CD8-positive, alpha-beta memory T cell (primary cell): ENCODE data around the gene MAGEH1. TPM values are rescaled to one million over a fixed set of nuclear protein-coding genes. Genes with fewer than 3 reads are reported as not detected.
"Not testable (repeated sequence)": the region's sequence is repeated elsewhere in the genome, so short reads cannot be mapped to it uniquely, and the experiment has no call there.

Experiments
- CTCF ChIA-PET: fragments of 350-600 bp; sonication (Branson Sonifier 250); formaldehyde crosslinking; loops from one replicate; lab custom pipeline; 2021; ENCODE audit warnings: antibody characterized with exemption; lab: Charles Lee
- POLR2A ChIA-PET: fragments of 350-600 bp; sonication (Branson Sonifier 250); formaldehyde crosslinking; loops from one replicate; lab custom pipeline; 2021; ENCODE audit warnings: antibody characterized with exemption; lab: Charles Lee
- DNase-seq, 5 donors: peaks; one replicate each; pipeline versions ENCODE4 v3.0.0 to v3.0.0-alpha.2; 2020 to 2022; ENCODE audit warnings: mixed read lengths in 1 of 5
- H3K27ac ChIP-seq: one replicate; pipeline ENCODE4 v1.7.0; 2013; ENCODE audit warnings: low read depth, mild to moderate bottlenecking, low read length, moderate library complexity
- H3K27me3 ChIP-seq: 2 replicates; pipeline ENCODE4 v1.7.0; 2013; ENCODE audit warnings: low read length, mild to moderate bottlenecking; ENCODE audit not compliant: insufficient read depth, poor library complexity, severe bottlenecking
- H3K36me3 ChIP-seq: 2 replicates; pipeline ENCODE4 v1.7.0; 2013; ENCODE audit warnings: mild to moderate bottlenecking, low read length, moderate library complexity; ENCODE audit not compliant: insufficient read depth
- H3K4me1 ChIP-seq: 2 replicates; pipeline ENCODE4 v1.7.0; 2013; ENCODE audit warnings: mild to moderate bottlenecking, low read length, moderate library complexity; ENCODE audit not compliant: insufficient read depth
- H3K4me3 ChIP-seq: 2 replicates; pipeline ENCODE4 v1.7.0; 2013; ENCODE audit warnings: mild to moderate bottlenecking, low read length
- H3K9me3 ChIP-seq: 2 replicates; pipeline ENCODE4 v1.7.0; 2013; ENCODE audit warnings: mild to moderate bottlenecking, low read length
- H3K27ac Mint-ChIP-seq, 8 donors: one replicate each; pipeline ENCODE4 v1.8.0; 2020 to 2021; ENCODE audit warnings: mixed read lengths in 8 of 8, mild to moderate bottlenecking in 6 of 8, inconsistent platforms in 3 of 8, moderate library complexity in 3 of 8
- H3K27me3 Mint-ChIP-seq, 2 donors: one replicate each; pipeline ENCODE4 v1.8.0; 2020 to 2021; ENCODE audit warnings: mixed read lengths in 2 of 2, mild to moderate bottlenecking in 1 of 2, moderate library complexity in 1 of 2
- H3K36me3 Mint-ChIP-seq, 3 donors: one replicate each; pipeline ENCODE4 v1.8.0; 2020 to 2021; ENCODE audit warnings: mixed read lengths in 3 of 3, inconsistent platforms in 1 of 3, mild to moderate bottlenecking in 1 of 3
- H3K4me1 Mint-ChIP-seq, 3 donors: one replicate each; pipeline ENCODE4 v1.8.0; 2020 to 2021; ENCODE audit warnings: mixed read lengths in 3 of 3, inconsistent platforms in 1 of 3, mild to moderate bottlenecking in 1 of 3
- H3K4me3 Mint-ChIP-seq, 7 donors: one replicate each; pipeline ENCODE4 v1.8.0; 2020 to 2021; ENCODE audit warnings: mixed read lengths in 7 of 7, mild to moderate bottlenecking in 6 of 7, moderate library complexity in 4 of 7, inconsistent platforms in 2 of 7
- H3K9me3 Mint-ChIP-seq, 5 donors: one replicate each; pipeline ENCODE4 v1.8.0; 2020 to 2022; ENCODE audit warnings: mixed read lengths in 5 of 5, mild to moderate bottlenecking in 3 of 5, moderate library complexity in 2 of 5, inconsistent platforms in 1 of 5
- polyA plus RNA-seq: library from polyadenylated mRNA; unstranded; fragments of 300-500 nt; fragmentation: Illumina TruSeq; gene quantifications from one replicate; pipeline ENCODE4 v1.2.3, GENCODE V29; 2021
- total RNA-seq, 2 experiments: library from RNA; stranded (reverse); gene quantifications; one replicate each; pipeline ENCODE4 v1.2.3, GENCODE V29; 2021

MAGEH1 gene
- total and polyA plus RNA-seq, 3 experiments from 2014 or later = 15.4 to 27.2 (median 16.7) TPM

- H3K27ac Mint-ChIP-seq, H3K4me1 ChIP-seq, H3K9me3 Mint-ChIP-seq, H3K27me3 Mint-ChIP-seq, H3K36me3 ChIP-seq, H3K9me3 ChIP-seq, DNase-seq, CTCF ChIA-PET, H3K4me3 Mint-ChIP-seq, H3K27me3 ChIP-seq, POLR2A ChIA-PET, H3K27ac ChIP-seq, H3K36me3 Mint-ChIP-seq, H3K4me3 ChIP-seq: not testable (repeated sequence)
- H3K4me1 Mint-ChIP-seq = peaks cover 17 to 23% (median 19%) of the 10 kb centered on the region in 3 donors
Observed at GRCh38 chrX:55455708-55456107, 3.8 kb downstream of the MAGEH1 start.

- H3K36me3 ChIP-seq, H3K9me3 Mint-ChIP-seq, H3K36me3 Mint-ChIP-seq, H3K27me3 Mint-ChIP-seq, H3K27me3 ChIP-seq, H3K4me1 Mint-ChIP-seq, CTCF ChIA-PET, H3K4me3 Mint-ChIP-seq, H3K27ac Mint-ChIP-seq, DNase-seq, H3K27ac ChIP-seq, H3K4me3 ChIP-seq, H3K4me1 ChIP-seq, H3K9me3 ChIP-seq, POLR2A ChIA-PET: not testable (repeated sequence)
Observed at GRCh38 chrX:55459426-55459825, 7.5 kb downstream of the MAGEH1 start.

- H3K36me3 ChIP-seq, H3K27ac Mint-ChIP-seq, H3K27ac ChIP-seq, H3K9me3 Mint-ChIP-seq, H3K4me3 Mint-ChIP-seq, DNase-seq, H3K36me3 Mint-ChIP-seq, CTCF ChIA-PET, H3K4me1 ChIP-seq, H3K4me1 Mint-ChIP-seq, H3K9me3 ChIP-seq, H3K27me3 Mint-ChIP-seq, POLR2A ChIA-PET, H3K27me3 ChIP-seq, H3K4me3 ChIP-seq: not testable (repeated sequence)
Observed at GRCh38 chrX:55459926-55460325, 8.0 kb downstream of the MAGEH1 start.

- H3K27me3 Mint-ChIP-seq, H3K9me3 ChIP-seq, H3K4me3 Mint-ChIP-seq, H3K4me1 ChIP-seq, H3K4me1 Mint-ChIP-seq, H3K27ac Mint-ChIP-seq, H3K27ac ChIP-seq, DNase-seq, H3K4me3 ChIP-seq, CTCF ChIA-PET, H3K36me3 Mint-ChIP-seq, POLR2A ChIA-PET, H3K36me3 ChIP-seq, H3K9me3 Mint-ChIP-seq, H3K27me3 ChIP-seq: not testable (repeated sequence)
Observed at GRCh38 chrX:55464050-55464449, 12.1 kb downstream of the MAGEH1 start.

GRCh38 chrX:55465108-55465507 is 13.2 kb downstream of the MAGEH1 start:
- DNase-seq, POLR2A ChIA-PET, H3K36me3 Mint-ChIP-seq, H3K9me3 ChIP-seq, H3K4me1 Mint-ChIP-seq, H3K27ac ChIP-seq, H3K9me3 Mint-ChIP-seq, H3K4me3 ChIP-seq, H3K27ac Mint-ChIP-seq, H3K4me1 ChIP-seq, H3K27me3 Mint-ChIP-seq, CTCF ChIA-PET, H3K27me3 ChIP-seq, H3K36me3 ChIP-seq, H3K4me3 Mint-ChIP-seq: not testable (repeated sequence)

GRCh38 chrX:55465791-55466190 is 13.9 kb downstream of the MAGEH1 start:
- H3K4me3 Mint-ChIP-seq, H3K27me3 ChIP-seq, H3K27ac Mint-ChIP-seq, H3K36me3 Mint-ChIP-seq, H3K9me3 Mint-ChIP-seq, DNase-seq, H3K9me3 ChIP-seq, H3K4me1 Mint-ChIP-seq, H3K36me3 ChIP-seq, H3K4me3 ChIP-seq, H3K4me1 ChIP-seq, CTCF ChIA-PET, H3K27me3 Mint-ChIP-seq, POLR2A ChIA-PET, H3K27ac ChIP-seq: not testable (repeated sequence)

- CTCF ChIA-PET = interaction anchor here (1.6 kb wide), 1 partner anchor 9 kb away, joined by 5 read pairs; the partner anchor contains the start of gene USP51
- H3K27me3 Mint-ChIP-seq, H3K27ac ChIP-seq, DNase-seq, H3K4me3 Mint-ChIP-seq, H3K4me1 Mint-ChIP-seq, H3K36me3 ChIP-seq, H3K27me3 ChIP-seq, H3K9me3 ChIP-seq, POLR2A ChIA-PET, H3K27ac Mint-ChIP-seq, H3K36me3 Mint-ChIP-seq, H3K9me3 Mint-ChIP-seq, H3K4me1 ChIP-seq, H3K4me3 ChIP-seq: not testable (repeated sequence)
Observed at GRCh38 chrX:55479956-55480355, 28.0 kb downstream of the MAGEH1 start.

GRCh38 chrX:55480390-55481062 is 28.6 kb downstream of the MAGEH1 start:
- Mint-ChIP-seq H3K4me3 (no peak overlapping the region), H3K9me3 (no peaks in the 10 kb centered on the region), H3K36me3 (no peaks in the 10 kb centered on the region), H3K4me1 (no peaks in the 10 kb centered on the region), H3K27me3 (no peaks in the 10 kb centered on the region), H3K27ac (no peak overlapping the region)
- H3K9me3 ChIP-seq = no peaks in the 10 kb centered on the region
- no peaks in the 10 kb centered on the region for H3K4me1 ChIP-seq
- DNase-seq = no peak
- H3K27me3 ChIP-seq = no peaks in the 10 kb centered on the region
- H3K4me3 ChIP-seq = no peak overlapping the region
- POLR2A ChIA-PET = no interaction called here
- H3K27ac ChIP-seq = no peak overlapping the region
- CTCF ChIA-PET = interaction anchor here (1.6 kb wide), 1 partner anchor 8 kb away, joined by 5 read pairs; the partner anchor contains the start of gene USP51
- no peaks in the 10 kb centered on the region for H3K36me3 ChIP-seq
